Midbrain (tissue), 1 donor: ENCODE measurements around the gene GMPS.
"Not testable (repeated sequence)": the region's sequence is repeated elsewhere in the genome, so short reads cannot be mapped to it uniquely, and the experiment has no call there.

Source experiments
- DNase-seq: peaks from one replicate; lab custom pipeline; 2025; lab: John Stamatoyannopoulos, UW

Gene GMPS

GRCh38 chr3:155872904-155873646 lies 2.6 kb downstream of the GMPS start:
- DNase-seq = no peak

GRCh38 chr3:155876037-155876436 lies 5.6 kb downstream of the GMPS start:
- no peak for DNase-seq

- no peak for DNase-seq
Observed at GRCh38 chr3:155876503-155876902, 6.1 kb downstream of the GMPS start.

GRCh38 chr3:155880286-155880685 lies 9.8 kb downstream of the GMPS start:
- no peak for DNase-seq

- no peak for DNase-seq
Observed at GRCh38 chr3:155884292-155884691, 13.8 kb downstream of the GMPS start.

- DNase-seq = no peak
Observed at GRCh38 chr3:155885292-155885691, 14.8 kb downstream of the GMPS start.

GRCh38 chr3:155886348-155886747 lies 15.9 kb downstream of the GMPS start:
- DNase-seq = not testable (repeated sequence)

GRCh38 chr3:155886915-155887314 lies 16.5 kb downstream of the GMPS start:
- no peak for DNase-seq

GRCh38 chr3:155889212-155889611 lies 18.8 kb downstream of the GMPS start:
- DNase-seq = no peak

GRCh38 chr3:155889952-155890351 lies 19.5 kb downstream of the GMPS start:
- DNase-seq = no peak

GRCh38 chr3:155890671-155891190 lies 20.3 kb downstream of the GMPS start:
- DNase-seq = no peak

- no peak for DNase-seq
Observed at GRCh38 chr3:155891321-155891720, 20.9 kb downstream of the GMPS start.

- DNase-seq = no peak
Observed at GRCh38 chr3:155895379-155895900, 25.0 kb downstream of the GMPS start.

- DNase-seq = no peak
Observed at GRCh38 chr3:155906900-155907299, 36.5 kb downstream of the GMPS start.

- no peak for DNase-seq
Observed at GRCh38 chr3:155908086-155908485, 37.6 kb downstream of the GMPS start.

- DNase-seq = no peak
Observed at GRCh38 chr3:155908605-155909004, 38.2 kb downstream of the GMPS start.

- no peak for DNase-seq
Observed at GRCh38 chr3:155912090-155912489, 41.6 kb downstream of the GMPS start.

- DNase-seq = no peak
Observed at GRCh38 chr3:155912579-155913190, 42.2 kb downstream of the GMPS start.

- DNase-seq = no peak
Observed at GRCh38 chr3:155917781-155918180, 47.3 kb downstream of the GMPS start.

GRCh38 chr3:155919728-155920127 lies 49.3 kb downstream of the GMPS start:
- DNase-seq = no peak

GRCh38 chr3:155921486-155921885 lies 51.0 kb downstream of the GMPS start:
- no peak for DNase-seq

- no peak for DNase-seq
Observed at GRCh38 chr3:155934230-155934629, 63.8 kb downstream of the GMPS start.

GRCh38 chr3:155938409-155938808 lies 68.0 kb downstream of the GMPS start:
- no peak for DNase-seq
